VCaP (cell line): ENCODE data around the gene TMEM134.

Experiments used
- H3K27ac ChIP-seq: fragments of 450-650 bp; 2 replicates; pipeline ENCODE4 v1.5.1; 2017
- TF ChIP-seq, protein P1 (sequence below): fragments of 450-650 bp; conservative IDR thresholded peaks from 2 replicates; pipeline ENCODE4 v1.5.1; 2017; ENCODE audit warnings: mild to moderate bottlenecking, moderate library complexity

Gene TMEM134

DNA sequence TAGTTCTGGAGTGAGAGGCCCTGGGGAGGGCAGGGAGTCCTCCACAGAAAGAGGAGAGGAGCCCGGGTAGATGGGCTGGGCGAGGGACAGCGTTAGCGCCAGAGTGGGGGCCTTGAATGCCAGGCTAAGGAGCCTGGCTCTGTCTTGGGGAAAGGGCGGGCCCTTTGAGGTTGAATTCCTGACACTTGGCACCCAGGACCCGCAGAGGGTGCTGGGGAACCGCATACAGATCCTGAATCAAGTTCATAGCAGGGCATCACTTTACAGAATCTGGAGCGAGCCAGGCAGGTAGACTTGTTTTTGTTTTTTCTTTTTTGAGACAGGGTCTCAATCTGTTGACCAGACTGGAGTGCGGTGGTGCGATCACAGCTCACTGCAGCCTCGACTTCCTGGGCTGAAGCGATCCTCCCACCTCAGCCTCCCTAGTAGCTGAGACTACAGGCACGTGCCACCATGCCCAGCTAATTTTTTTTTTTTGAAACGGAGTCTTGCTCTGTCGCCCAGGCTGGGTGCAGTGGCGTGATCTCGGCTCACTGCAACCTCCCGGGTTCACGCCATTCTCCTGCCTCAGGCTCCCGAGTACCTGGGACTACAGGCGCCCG, 47.5 kb downstream of the TMEM134 start:
- TF ChIP-seq, protein P1, sequence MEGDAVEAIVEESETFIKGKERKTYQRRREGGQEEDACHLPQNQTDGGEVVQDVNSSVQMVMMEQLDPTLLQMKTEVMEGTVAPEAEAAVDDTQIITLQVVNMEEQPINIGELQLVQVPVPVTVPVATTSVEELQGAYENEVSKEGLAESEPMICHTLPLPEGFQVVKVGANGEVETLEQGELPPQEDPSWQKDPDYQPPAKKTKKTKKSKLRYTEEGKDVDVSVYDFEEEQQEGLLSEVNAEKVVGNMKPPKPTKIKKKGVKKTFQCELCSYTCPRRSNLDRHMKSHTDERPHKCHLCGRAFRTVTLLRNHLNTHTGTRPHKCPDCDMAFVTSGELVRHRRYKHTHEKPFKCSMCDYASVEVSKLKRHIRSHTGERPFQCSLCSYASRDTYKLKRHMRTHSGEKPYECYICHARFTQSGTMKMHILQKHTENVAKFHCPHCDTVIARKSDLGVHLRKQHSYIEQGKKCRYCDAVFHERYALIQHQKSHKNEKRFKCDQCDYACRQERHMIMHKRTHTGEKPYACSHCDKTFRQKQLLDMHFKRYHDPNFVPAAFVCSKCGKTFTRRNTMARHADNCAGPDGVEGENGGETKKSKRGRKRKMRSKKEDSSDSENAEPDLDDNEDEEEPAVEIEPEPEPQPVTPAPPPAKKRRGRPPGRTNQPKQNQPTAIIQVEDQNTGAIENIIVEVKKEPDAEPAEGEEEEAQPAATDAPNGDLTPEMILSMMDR, result peak; percentile 22; the same call in 1 of the 2 replicates
- H3K27ac ChIP-seq, result peak overlapping the region; percentile 97

DNA sequence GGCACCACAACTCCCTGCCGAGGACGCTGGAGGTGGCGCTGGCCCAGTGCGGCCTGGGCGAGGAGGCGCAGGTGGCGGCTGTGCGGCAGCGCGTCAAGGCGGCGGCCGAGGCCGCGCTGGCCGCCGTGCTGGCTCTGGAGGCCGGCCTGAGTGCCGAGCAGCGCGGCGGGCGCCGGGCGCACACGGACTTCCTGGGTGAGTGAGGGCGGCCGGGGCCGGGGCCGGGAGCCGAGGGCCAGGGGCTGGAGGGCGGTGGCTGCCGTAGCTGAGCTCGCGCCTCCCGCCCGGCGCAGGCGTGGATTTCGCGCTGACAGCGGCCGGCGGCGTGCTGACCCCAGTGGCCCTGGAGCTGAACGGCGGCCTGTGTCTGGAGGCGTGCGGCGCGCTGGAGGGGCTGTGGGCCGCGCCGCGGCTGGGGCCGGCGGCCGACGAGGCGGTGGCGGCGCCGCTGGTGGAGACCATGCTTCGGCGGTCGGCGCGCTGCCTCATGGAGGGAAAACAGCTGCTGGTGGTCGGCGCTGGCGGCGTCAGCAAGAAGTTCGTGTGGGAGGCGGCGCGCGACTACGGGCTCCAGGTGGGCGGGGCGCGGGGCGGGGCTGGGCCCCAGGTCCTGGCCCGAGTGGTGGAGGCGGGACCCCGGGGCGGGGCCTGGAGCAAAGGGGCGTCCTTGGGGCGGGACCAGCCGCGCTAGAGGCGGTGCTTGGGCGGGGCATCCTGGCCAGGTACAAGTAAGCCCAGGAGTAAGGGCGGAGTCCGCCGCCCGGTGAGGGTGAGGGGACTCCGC, 48.2 kb downstream of the TMEM134 start:
- TF ChIP-seq, protein P1, result peak; percentile 35
- peak overlapping the region; percentile 97 for H3K27ac ChIP-seq

DNA sequence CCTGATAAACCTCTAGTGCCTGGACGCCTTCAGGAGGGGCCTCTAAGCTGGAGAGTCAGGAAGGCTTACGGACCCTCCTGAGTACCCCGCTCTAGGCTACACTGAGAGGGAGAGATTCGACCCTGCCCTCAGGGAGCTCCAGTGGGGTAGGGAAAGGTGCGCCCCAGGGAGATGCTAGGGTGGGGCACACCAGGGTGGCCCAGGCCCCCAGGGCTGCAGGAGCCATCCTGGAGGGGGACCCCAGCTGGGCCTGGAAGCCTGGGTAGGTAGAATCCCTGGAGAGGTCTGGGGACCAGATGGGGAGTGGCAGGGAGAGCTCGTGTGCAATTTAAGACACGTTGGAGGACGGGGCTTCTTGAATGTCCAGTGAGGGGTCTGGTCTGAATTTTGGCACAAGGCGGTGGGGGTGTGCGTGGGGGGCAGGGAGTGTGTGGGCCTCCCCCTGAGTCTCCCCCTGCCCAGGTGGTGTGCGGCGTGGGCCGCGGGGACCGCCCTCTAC, 48.9 kb downstream of the TMEM134 start:
- peak overlapping the region; percentile 97 for H3K27ac ChIP-seq
- TF ChIP-seq, protein P1, result no peak

DNA sequence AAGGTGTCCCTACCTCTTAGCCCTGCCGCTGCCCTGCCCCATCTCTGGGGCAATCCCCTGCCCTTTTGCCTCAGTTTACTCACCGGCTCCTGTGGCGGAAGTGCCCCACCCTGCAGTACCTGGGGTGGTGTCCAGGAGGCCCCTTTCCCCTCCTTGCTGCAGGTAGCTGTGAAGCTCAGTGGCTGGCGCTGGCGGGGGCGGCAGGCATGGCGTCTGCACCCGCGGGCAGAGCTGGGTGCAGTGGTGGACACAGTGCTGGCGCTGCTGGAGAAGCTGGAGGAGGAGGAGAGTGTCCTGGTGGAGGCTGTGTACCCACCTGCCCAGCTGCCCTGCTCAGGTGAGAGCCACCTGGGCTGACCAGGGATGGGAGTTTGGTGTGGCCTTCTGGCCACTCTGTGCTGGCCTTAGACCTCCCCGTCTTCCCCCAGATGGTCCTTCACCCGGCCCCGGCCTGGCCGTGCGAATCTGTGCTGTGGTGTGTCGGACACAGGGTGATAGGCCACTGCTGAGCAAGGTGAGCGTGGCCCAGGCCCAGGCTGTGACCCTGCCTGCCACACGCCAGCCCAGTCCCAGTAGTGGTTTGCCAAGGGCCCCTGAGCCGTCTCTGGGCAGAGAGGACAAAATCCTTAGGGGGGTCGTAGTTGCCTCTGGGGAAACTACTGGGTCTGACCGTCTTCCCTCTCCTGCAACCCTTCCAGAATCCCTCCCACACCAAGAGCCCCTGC, 49.6 kb downstream of the TMEM134 start:
- TF ChIP-seq, protein P1, result no peak
- peak overlapping the region; percentile 97 for H3K27ac ChIP-seq

DNA sequence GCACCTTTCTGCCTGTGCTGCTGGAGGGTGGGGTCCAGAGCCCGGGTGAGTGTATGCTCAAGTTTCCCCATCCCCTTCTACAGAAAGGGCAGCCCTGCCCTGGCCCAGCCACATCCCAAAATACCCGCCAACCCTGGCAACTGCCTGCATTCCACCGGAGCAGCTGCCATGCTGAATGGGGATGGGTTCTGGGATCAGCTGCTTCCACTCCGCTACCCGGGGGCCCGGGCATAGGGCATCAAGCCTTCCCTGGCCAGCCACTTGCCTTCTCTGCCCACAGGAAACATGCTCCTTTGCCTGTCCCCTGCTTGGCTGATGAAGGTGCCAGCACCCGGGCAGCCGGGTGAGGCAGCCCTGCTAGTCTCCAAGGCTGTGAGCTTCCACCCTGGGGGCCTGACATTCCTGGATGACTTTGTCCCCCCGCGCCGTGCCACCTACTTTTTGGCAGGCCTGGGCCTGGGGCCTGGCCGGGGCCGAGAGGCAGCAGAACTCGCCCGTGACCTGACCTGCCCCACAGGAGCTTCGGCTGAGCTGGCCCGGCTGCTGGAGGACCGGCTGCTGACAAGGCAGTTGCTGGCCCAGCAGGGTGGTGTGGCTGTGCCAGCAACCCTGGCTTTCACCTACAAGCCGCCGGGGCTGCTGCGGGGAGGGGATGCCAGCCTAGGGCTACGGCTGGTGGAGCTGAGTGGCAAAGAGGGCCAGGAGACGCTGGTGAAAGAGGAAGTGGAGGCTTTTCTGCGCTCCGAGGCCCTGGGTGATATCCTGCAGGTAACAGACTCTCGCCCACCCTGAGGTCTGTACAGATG, 50.4 kb downstream of the TMEM134 start:
- H3K27ac ChIP-seq, result peak overlapping the region; percentile 97

DNA sequence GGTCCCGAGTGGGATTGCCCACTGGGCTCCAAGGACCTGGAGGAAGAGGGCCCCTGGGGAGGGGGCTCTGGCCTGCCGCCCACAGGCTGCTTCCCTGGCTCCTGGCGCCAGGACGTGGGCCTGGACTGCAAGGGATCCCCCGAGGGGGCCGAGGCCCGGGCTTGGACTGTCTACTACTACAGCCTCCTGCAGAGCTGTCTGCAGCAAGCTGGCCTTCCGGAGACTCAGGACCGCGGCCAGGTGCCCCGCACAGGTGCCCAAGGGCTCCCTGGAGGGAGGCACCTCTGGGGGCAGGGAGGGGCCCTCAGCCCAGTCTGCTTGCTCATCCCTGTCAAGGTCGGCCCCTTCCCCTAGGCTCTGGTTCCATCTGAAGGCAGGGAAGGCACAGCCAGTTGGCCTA, 51.6 kb downstream of the TMEM134 start:
- no peak overlapping the region for H3K27ac ChIP-seq
- TF ChIP-seq, protein P1, result no peak

More for the DNA sequence above, 50.4 kb downstream of the TMEM134 start:
- TF ChIP-seq, protein P1, result no peak
